Stimulated activated naive CD8-positive, alpha-beta T cell treated with anti-CD3 and anti-CD28 coated beads, Interleukin-15, Interleukin-2, amounts not matched to agents 100 U/mL and 50 U/mL, for 24 hours (primary cell): Measurements from ENCODE around the gene IGF1R.
"Not testable (repeated sequence)": the region's sequence is repeated elsewhere in the genome, so short reads cannot be mapped to it uniquely, and the experiment has no call there.

Source experiments
- ATAC-seq: fragments of 150-1000 bp; cut with Tn5 transposase; one replicate; pipeline ENCODE4 v1.10.0; 2021
- DNase-seq: peaks from one replicate; pipeline ENCODE4 v3.0.0; 2021

IGF1R gene

DNA sequence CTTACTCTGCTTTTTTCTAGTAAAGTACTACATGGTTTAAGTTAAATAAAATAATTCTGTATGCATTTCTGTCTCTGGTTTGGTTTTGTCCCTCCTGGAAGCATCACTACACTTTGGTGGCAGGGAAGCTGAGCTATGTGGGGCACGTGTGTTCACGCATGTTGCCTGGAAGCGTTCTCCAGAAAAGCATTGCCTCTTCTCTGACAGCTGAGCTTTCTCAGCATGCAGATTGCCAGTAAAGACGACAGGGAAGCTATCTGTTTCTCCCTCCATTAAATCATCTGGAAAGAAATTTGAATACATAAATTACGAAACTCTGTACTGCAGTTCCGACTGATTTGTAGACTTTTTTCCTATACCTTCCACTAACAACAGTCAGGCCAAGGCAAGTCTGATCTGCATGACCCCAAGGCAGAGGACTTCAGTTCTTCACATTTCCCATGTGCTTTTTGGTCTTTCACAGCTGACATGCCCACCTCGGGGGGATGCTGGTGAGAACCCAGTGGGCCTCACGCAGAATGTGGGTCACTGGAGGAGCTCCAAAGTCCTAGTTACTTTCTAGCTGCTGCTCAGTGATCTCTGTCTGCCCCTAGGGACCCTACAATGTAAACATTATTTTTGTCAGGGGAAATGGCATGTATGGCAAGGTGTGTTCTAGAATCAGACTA is 316.3 kb downstream of the IGF1R start:
- ATAC-seq (no peak), DNase-seq (no peak)

GRCh38 chr15:98965134-98965491 is 316.8 kb downstream of the IGF1R start:
- not testable (repeated sequence) for ATAC-seq, DNase-seq

DNA sequence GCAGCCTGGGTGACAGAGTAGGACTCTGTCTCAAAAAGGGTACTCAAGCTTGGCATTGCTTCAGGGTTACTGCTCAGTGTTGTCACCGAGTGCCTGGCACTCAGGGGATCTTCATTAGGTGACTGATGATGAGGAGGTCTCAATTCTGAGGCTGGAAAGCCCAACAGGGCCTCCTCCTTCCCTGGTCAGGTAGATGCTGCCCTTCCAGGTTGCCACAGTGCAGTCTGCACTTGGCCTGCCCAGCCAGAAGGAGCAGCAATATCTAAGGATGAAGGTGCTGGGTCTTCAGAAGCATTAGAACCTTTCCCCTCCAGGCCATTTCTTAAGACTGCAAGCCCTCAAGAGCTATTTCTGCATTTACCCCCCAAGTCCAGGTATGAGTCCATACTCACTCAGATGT is 317.3 kb downstream of the IGF1R start:
- ATAC-seq = no peak
- no peak for DNase-seq

DNA sequence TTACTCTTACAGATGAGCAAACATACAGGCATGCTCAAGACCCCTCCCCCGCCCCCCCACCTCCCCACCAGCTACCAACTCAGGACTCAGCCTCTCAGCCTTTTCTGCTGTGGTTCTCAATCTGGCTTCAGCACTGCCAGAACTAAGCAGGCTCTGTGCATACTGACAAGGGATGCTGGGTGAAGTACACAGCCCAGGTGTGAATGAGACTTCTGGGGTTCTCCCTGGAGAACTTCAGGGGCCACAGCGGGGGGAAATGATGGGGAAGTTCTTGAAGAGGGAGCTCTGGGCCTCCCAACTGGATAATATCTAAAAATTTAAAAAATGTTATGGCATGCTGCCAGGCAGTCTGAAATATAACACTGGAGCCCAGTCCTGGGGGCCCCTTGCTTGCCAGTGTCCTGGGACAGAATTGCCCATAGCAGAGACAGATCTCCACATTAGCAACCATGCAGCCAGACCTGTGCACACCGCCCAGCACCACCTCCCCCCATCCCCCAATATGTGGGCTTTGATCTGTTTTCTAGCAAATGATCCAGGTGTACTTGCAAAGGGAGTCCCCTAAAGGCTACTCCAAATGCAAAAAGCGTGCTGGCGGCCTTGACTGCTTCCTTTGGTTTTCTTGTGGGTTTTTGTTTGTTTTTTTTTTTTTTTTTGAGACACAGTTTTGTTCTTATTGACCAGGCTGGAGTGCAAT is 317.9 kb downstream of the IGF1R start:
- ATAC-seq = no peak
- no peak for DNase-seq

DNA sequence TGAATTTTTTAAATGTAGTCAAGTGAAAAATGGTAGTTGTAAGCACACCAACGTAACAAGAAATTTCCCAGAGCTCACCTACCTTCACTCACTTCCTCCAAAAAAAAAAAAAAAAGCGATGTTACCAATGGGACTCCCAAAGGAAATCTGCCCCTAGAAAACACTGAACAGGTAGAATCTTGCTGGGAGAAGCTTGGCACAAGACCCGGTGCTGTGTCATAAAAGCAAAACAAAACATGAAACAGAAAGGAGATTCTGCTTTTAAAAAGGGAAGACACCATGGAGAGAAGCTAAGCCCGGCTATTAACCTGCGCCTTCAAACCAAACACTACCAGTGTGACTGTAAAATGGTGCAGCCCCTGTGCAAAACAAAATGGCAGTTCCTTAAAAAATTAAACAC is 318.8 kb downstream of the IGF1R start:
- no peak for DNase-seq
- ATAC-seq = no peak

DNA sequence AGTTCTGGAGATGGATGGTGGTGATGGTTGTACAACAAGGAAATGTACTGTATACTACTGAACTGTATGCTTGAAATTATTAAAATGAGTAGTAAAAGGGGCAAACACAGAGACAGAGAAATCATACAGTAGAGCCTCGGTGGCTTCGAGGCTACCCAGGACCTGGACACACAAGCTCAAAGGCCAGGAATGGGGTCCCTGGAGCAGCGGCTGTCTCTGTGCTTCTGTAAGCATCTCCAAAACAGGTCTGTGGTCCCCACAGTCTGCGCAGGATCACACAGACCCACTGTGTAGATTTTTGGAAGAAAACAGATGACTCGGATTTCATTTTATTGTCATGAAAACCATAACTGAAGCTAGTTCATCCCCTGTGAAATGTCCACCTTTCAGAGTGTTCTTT is 319.6 kb downstream of the IGF1R start:
- no peak for ATAC-seq
- DNase-seq = no peak

DNA sequence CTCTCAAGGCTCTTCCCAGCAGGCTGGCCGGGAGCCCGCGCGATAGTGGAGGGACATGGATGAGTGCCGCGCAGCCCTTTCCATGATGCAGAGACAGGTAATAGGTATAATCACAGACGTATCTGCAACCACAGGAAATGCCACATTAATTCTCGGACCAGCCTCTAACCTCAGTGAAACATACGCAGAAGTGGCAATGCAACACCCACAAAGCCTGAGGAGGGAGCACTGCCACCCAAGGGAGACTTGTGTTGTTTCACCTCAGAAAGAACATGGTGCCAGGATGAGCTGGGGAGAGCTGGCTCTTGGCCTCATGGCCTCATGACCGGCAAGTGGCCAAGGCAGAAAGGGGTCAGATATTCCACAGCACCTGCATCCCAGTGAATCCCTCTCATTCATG is 320.2 kb downstream of the IGF1R start:
- no peak for ATAC-seq
- DNase-seq = no peak

DNA sequence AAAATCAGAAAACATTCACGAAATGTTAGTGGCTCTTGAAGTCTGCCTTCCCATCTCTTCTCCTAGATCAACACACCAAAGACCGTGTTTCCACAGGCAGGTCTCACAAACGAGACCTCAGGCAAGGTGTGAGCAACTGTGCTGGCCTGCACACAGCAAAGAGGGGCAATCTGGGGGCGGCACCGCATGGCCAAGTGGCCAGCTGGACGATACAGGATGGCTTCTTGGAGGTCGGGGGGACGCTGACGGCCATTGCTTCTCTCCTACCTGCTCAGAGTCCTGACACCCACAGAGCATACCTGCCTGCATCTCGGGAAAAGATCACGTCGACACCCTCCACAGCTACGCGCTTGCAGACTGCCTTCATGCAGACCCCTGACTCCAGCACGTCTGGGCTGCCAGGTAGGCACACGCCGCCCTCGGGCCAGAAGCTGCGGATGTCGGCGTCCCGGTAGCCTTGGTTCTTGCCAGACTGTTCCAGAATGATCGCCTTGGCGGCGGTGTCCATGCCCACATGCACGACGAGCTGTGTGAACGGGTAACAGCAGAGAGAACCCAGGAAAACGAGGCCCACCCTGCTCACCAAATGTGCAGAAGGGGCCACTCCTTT is 320.9 kb downstream of the IGF1R start:
- DNase-seq (no peak), ATAC-seq (no peak)

DNA sequence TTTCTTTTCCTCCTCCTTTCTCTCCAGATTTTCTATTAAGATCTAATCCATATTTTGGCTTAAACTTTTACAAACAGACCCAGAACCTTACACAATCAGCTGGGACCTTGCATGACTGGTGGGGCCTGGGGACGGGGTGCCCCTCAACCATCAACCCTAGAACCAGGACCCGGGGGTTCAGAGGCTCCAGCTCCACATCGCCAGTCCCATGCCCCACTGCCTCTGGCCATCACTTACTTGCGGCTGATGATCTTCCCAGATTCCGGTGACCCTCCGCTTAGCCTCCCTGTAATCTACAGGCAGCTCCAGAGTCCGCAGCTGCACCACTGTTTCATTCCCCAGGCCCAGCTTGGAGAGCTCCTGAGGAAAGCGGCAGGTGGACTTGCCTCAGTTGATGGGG is 322.5 kb downstream of the IGF1R start:
- ATAC-seq = no peak
- DNase-seq = no peak

DNA sequence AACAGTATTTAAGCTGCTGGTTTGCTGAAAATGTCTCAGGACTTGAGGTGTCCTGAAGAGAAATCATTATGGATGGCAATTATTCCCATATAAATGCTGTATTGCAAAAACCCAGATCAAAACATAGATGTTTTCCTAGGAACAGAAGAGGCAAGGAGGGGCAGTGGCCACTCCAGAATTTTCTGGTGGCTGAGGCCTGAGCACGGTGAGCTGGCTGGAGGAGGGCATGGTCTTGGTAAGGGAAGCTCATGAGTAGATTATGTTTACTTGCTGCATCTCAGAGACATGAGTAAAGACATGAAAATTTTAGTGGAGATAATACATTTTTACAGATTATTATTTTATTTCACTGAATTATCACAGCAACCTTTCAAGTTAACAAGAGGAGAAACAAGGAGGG is 328.2 kb downstream of the IGF1R start:
- ATAC-seq = no peak
- DNase-seq = no peak

- ATAC-seq (no peak), DNase-seq (no peak)
Observed at GRCh38 chr15:98977441-98977840, 329.1 kb downstream of the IGF1R start.

DNA sequence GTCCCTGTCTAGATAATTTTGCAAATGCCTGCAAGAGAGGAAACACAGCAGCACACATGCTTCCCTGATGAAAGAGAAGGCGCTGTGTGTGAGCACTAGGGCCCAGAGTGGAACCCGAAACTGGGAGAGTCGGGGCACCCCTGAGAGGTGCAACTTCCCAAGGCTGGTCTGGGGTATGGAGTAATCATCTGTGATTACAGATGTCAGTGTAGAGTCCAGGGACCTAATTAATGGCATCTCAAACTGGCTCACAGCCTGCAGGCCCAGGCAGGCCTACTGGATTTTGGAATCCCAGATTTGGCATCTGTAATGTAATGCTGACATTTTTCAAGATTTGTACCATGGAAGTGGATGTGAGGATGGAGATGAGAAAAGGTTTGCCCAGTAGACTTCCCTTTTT is 329.8 kb downstream of the IGF1R start:
- ATAC-seq (no peak), DNase-seq (no peak)

DNA sequence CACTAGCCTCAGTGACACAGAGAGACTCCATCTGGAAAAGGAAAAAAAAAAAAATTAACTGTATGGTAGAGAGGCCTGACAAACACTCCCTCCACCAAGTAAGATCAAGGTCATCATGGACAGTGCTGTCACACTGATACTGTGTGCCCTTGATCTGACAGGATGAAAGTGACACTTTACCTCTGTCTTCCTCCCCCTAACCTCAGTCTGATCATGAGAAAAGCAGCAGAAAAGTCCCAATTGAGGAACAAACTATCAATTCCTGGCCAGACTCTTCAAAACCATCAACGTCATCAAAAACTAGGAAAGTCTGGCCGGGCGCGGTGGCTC is 332.5 kb downstream of the IGF1R start:
- ATAC-seq (no peak), DNase-seq (no peak)

- DNase-seq (no peak), ATAC-seq (no peak)
Observed at GRCh38 chr15:98981851-98982722, 333.7 kb downstream of the IGF1R start.

- DNase-seq (no peak), ATAC-seq (no peak)
Observed at GRCh38 chr15:98983334-98983733, 335.0 kb downstream of the IGF1R start.

DNA sequence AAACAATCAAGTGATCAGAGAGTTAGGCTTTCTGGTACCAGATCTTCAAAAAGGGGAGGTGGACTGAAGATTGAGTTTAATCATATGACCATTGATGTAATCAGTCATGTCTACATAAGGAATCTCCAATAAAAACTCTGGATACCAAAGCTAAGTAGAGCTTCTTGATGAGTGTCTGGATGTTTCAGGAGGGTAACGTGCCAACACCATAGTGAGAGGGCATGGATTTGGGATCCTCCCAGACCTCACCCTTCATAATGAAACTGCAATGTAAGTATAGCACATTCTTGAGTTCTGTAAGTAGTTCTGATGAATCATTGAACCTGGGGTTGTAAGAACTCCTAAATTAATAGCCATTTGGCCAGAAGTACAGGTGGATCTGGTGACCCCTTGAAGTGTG is 337.9 kb downstream of the IGF1R start:
- ATAC-seq (no peak), DNase-seq (no peak)

- ATAC-seq (no peak), DNase-seq (no peak)
Observed at GRCh38 chr15:98994892-98995291, 346.6 kb downstream of the IGF1R start.

- ATAC-seq (no peak), DNase-seq (no peak)
Observed at GRCh38 chr15:98996169-98996568, 347.8 kb downstream of the IGF1R start.

DNA sequence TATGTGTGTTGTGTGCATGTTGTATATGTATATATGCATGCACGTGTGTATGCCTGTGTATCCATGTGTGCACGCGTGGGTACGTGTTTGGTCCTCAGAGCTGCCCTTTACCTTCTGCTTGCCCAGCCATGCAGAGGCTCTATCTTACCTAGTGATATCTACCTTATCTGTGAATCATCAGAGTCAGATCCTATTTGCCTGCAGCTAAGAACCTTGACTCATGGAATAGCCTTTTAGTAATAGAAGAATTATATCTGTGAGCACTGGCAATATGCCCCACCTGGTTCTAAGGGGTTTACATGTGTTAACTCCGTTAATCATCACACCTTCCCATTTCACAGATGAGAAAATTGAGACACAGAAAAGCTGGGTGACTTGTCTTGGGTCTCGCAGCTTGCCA is 348.3 kb downstream of the IGF1R start:
- DNase-seq = no peak
- ATAC-seq = no peak

GRCh38 chr15:98997312-98997711 is 349.0 kb downstream of the IGF1R start:
- ATAC-seq = no peak
- no peak for DNase-seq

DNA sequence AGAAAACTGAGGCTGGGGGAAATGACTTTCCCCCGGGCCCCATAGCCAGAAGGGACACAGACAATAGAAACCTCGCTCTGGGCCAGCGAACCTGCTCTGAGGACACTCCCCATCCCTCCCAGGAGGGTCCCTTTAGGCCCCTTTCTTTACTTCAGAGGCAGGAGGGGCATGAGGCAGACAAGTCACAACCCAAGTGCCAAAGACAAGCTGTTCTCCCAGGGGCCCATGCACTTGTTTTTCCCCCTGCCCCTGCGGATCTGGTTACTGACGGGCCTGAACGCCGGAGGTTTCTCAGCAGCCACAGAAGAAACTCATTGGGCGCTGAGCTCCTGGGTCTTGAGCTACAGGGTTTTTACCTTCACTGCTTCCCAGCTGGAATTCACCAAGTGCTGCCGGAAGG is 349.4 kb downstream of the IGF1R start:
- DNase-seq = no peak
- no peak for ATAC-seq

- ATAC-seq (no peak), DNase-seq (no peak)
Observed at GRCh38 chr15:98998279-98998678, 349.9 kb downstream of the IGF1R start.

GRCh38 chr15:98999233-98999632 is 350.9 kb downstream of the IGF1R start:
- no peak for ATAC-seq
- DNase-seq = no peak
